A549 (cell line): Measurements from ENCODE around the gene LRRC73. TPM values are rescaled to one million over a fixed set of nuclear protein-coding genes. Genes with fewer than 3 reads are reported as not detected.

Experiments
- ATAC-seq, 2 experiments: fragments of 200-7000 bp in 1 of 2; fragments of >200 bp in 1 of 2; cut with Nextera tagmentation in 1 of 2; cut with Tn5 transposase in 1 of 2; 3 replicates each; pipeline versions ENCODE4 v1.8.0 to v1.9.1; 2018 to 2020; ENCODE audit warnings: mild to moderate bottlenecking in 1 of 2, moderate library complexity in 1 of 2
- CTCF ChIA-PET: fragments of 300-600 bp; sonication (Branson Sonifier 250); formaldehyde crosslinking; extraction: SDS; loops from one replicate; lab custom pipeline; 2021; ENCODE audit warnings: antibody characterized with exemption, inconsistent platforms; lab: Yijun Ruan, JAX
- POLR2A ChIA-PET: fragments of 350-600 bp; formaldehyde crosslinking; extraction: SDS; loops from one replicate; lab custom pipeline; 2021; ENCODE audit warnings: antibody characterized with exemption, inconsistent platforms; lab: Yijun Ruan, JAX
- DNase-seq, 2 experiments: peaks; one replicate each; pipeline versions ENCODE4 v3.0.0 to v3.0.0-alpha.2; 2011 to 2016; ENCODE audit warnings: low read depth in 1 of 2, low spot score in 1 of 2
- FAIRE-seq: peaks from 2 replicates; lab custom pipeline; 2011; peaks lifted over from hg19 to GRCh38; lab: Jason Lieb, UNC
- H3K27ac ChIP-seq, 2 experiments: fragments of >200 bp; sonication (Bioruptor Twin); formaldehyde crosslinking; 3 replicates each; pipeline ENCODE4 v1.5.1; 2016 to 2017
- H3K4me1 ChIP-seq: fragments of >200 bp; sonication (Bioruptor Twin); formaldehyde crosslinking; 3 replicates; pipeline ENCODE4 v1.6.1; 2016
- H3K4me2 ChIP-seq: fragments of >200 bp; sonication (Bioruptor Twin); formaldehyde crosslinking; 3 replicates; pipeline ENCODE4 v1.6.1; 2016
- H3K4me3 ChIP-seq: fragments of >200 bp; sonication (Bioruptor Twin); formaldehyde crosslinking; 3 replicates; pipeline ENCODE4 v1.5.1; 2016
- H3K9me3 ChIP-seq: fragments of >200 bp; sonication (Bioruptor Twin); formaldehyde crosslinking; 3 replicates; pipeline ENCODE4 v1.6.1; 2016
- BCL3 ChIP-seq: fragments of >200 bp; sonication (Bioruptor Twin); formaldehyde crosslinking; IDR thresholded peaks from 3 replicates; pipeline ENCODE4 v1.6.1; 2016
- EHMT2 ChIP-seq: fragments of 200-600 bp; sonication (generic); IDR thresholded peaks from 2 replicates; pipeline ENCODE4 v1.6.1; 2016; ENCODE audit warnings: antibody characterized with exemption, low read depth, mild to moderate bottlenecking, moderate library complexity
- ELK1 ChIP-seq: fragments of 150-350 bp; IDR thresholded peaks from 2 replicates; pipeline ENCODE4 v1.6.1; 2014; ENCODE audit warnings: low read depth, mild to moderate bottlenecking, low read length
- EP300 ChIP-seq, 2 experiments: fragments of >200 bp; sonication (Bioruptor Twin); formaldehyde crosslinking; IDR thresholded peaks; 2 replicates in 1 of 2; 3 replicates in 1 of 2; pipeline ENCODE4 v1.6.1; 2016 to 2017
- FOXS1 ChIP-seq: fragments of 250-450 bp; sonication (Bioruptor Pico); IDR thresholded peaks from 2 replicates; pipeline ENCODE4 v1.5.0; 2020; ENCODE audit warnings: mild to moderate bottlenecking, moderate library complexity
- HOXB5 ChIP-seq: fragments of 250-450 bp; sonication (Bioruptor Pico); IDR thresholded peaks from 2 replicates; pipeline ENCODE4 v1.5.0; 2020; ENCODE audit warnings: mild to moderate bottlenecking, moderate library complexity
- JUN ChIP-seq, 2 experiments: fragments of >200 bp; sonication (Bioruptor Twin); formaldehyde crosslinking; IDR thresholded peaks; 2 replicates in 1 of 2; 3 replicates in 1 of 2; pipeline ENCODE4 v1.6.1; 2016 to 2017
- KDM1A ChIP-seq: fragments of 200-600 bp; sonication (generic); IDR thresholded peaks from 2 replicates; pipeline ENCODE4 v1.6.1; 2016; ENCODE audit warnings: low read depth, mild to moderate bottlenecking
- KDM5A ChIP-seq: fragments of 200-600 bp; sonication (generic); IDR thresholded peaks from 2 replicates; pipeline ENCODE4 v1.6.1; 2016; ENCODE audit warnings: antibody characterized with exemption, mild to moderate bottlenecking
- MAZ ChIP-seq: fragments of 150-350 bp; IDR thresholded peaks from 2 replicates; pipeline ENCODE4 v1.6.1; 2014; ENCODE audit warnings: antibody characterized with exemption, low read depth, low read length, borderline replicate concordance
- MYC ChIP-seq: IDR thresholded peaks from 2 replicates; pipeline ENCODE4 v1.6.1; 2012; ENCODE audit warnings: mild to moderate bottlenecking, inconsistent platforms, low read length, improper control_type of control experiment, borderline replicate concordance
- NFE2L2 ChIP-seq: fragments of 150-350 bp; conservative IDR thresholded peaks from 2 replicates; pipeline ENCODE4 v1.6.1; 2014; ENCODE audit warnings: low read length
- PBX3 ChIP-seq: IDR thresholded peaks from 2 replicates; pipeline ENCODE4 v1.6.1; 2012
- PHF8 ChIP-seq: fragments of 200-600 bp; sonication (generic); IDR thresholded peaks from 2 replicates; pipeline ENCODE4 v1.6.1; 2016; ENCODE audit warnings: low read depth, mild to moderate bottlenecking, antibody characterized with exemption, moderate library complexity, borderline replicate concordance
- POLR2A ChIP-seq: IDR thresholded peaks from 2 replicates; pipeline ENCODE4 v1.6.1; 2012; ENCODE audit warnings: mild to moderate bottlenecking, low read length
- POLR2AphosphoS2 ChIP-seq: conservative IDR thresholded peaks from 2 replicates; pipeline ENCODE4 v1.6.1; 2012; ENCODE audit warnings: low read length, improper control_type of control experiment, inconsistent platforms
- RAD21 ChIP-seq, 2 experiments: fragments of >200 bp in 1 of 2; sonication (Bioruptor Twin) in 1 of 2; formaldehyde crosslinking in 1 of 2; IDR thresholded peaks in 1 of 2; conservative IDR thresholded peaks in 1 of 2; 2 replicates in 1 of 2; 3 replicates in 1 of 2; pipeline ENCODE4 v1.6.1; 2012 to 2018; ENCODE audit warnings: inconsistent platforms in 1 of 2
- RFX5 ChIP-seq: fragments of 450-650 bp; IDR thresholded peaks from 2 replicates; pipeline ENCODE4 v1.7.1; 2014; ENCODE audit warnings: antibody characterized with exemption, mild to moderate bottlenecking, moderate library complexity
- SREBF2 ChIP-seq: fragments of 450-650 bp; IDR thresholded peaks from 2 replicates; pipeline ENCODE4 v1.6.1; 2014; ENCODE audit warnings: mild to moderate bottlenecking, moderate library complexity
- TFCP2L1 ChIP-seq: fragments of 250-450 bp; sonication (Bioruptor Pico); IDR thresholded peaks from 2 replicates; pipeline ENCODE4 v1.5.0; 2021; ENCODE audit warnings: mild to moderate bottlenecking
- TP53 ChIP-seq: fragments of 250-450 bp; sonication (Bioruptor Pico); IDR thresholded peaks from 2 replicates; pipeline ENCODE4 v1.5.0; 2021; ENCODE audit warnings: mild to moderate bottlenecking, moderate library complexity
- ZC3H11A ChIP-seq: fragments of 450-650 bp; IDR thresholded peaks from 2 replicates; pipeline ENCODE4 v1.6.1; 2014; ENCODE audit warnings: antibody characterized with exemption, mild to moderate bottlenecking
- ZFP36 ChIP-seq: fragments of 450-650 bp; IDR thresholded peaks from 2 replicates; pipeline ENCODE4 v1.6.1; 2014; ENCODE audit warnings: borderline replicate concordance; ENCODE audit not compliant: partially characterized antibody
- ZNF302 ChIP-seq: fragments of 250-450 bp; sonication (Bioruptor Pico); IDR thresholded peaks from 2 replicates; pipeline ENCODE4 v1.9.0; 2021; ENCODE audit warnings: inconsistent platforms, mild to moderate bottlenecking, moderate library complexity
- ZSCAN20 ChIP-seq: fragments of 250-450 bp; sonication (Bioruptor Pico); IDR thresholded peaks from 2 replicates; pipeline ENCODE4 v1.8.0; 2022; ENCODE audit warnings: mild to moderate bottlenecking, moderate library complexity
- WGBS: methylation state at CpG from one replicate; pipeline ENCODE4 v1.1.6; 2017; ENCODE audit errors: missing lambda C conversion rate; 5-methylcytosine and 5-hydroxymethylcytosine counted together
- polyA plus RNA-seq, 4 experiments: library from polyadenylated mRNA; depleted of rRNA in 3 of 4; stranded (reverse); fragments of >200 nt; fragmentation: RNase III in 1 of 4; extraction: RNeasy Plus Mini Kit Qiagen cat#74134 plus additional on column Dnase treatment in 1 of 4; gene quantifications; 2 replicates in 3 of 4; 3 replicates in 1 of 4; pipeline ENCODE4 v1.2.3, GENCODE V29; 2011 to 2017
- TF ChIP-seq, protein P1 (sequence below): IDR thresholded peaks from 2 replicates; pipeline ENCODE4 v1.6.1; 2012; ENCODE audit warnings: low read depth, borderline replicate concordance
- TF ChIP-seq, protein P2 (sequence below): IDR thresholded peaks from 2 replicates; pipeline ENCODE4 v1.6.1; 2012

LRRC73 gene
- polyA plus RNA-seq, 2 of the 4 experiments (the other 2 are of a cell fraction): 0.26 to 0.72 TPM

DNA sequence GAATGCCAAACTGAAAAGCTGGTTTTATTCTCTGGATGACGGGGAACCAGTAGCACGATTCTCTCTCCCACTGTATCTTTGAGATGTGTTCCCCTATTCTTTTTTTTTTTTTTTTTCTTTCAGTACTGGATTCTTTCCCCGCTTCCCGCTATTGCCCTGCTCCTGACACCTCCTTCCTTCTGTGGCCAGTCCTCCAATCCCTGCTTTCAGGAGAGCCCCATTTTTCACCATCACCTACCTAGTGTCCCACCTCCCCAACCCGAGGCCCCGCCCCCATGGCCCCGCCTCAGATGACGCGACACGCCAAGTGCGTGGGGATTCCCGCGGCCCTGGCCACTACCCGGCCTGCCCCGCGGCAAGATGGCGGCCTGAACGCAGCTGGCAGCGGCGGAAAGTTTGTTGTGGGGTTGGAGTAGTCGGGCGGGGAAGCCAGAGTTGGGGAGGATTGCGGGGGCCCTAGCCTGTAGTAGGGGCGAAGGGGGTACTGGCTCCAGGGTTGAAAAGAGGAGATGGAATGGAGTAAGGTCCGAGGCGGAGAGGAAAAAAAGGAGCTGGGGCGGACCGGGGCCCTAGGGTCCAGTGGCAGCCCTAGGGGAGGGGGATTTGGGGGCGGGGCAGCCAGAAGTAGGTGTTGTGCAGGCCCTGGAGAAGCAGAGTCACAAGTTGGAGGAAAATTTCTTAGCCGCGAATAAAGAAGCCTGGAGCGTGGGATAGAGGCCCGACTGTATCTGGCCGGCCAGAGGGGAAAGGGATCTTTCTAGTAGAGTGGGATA is 32.7 kb downstream of the LRRC73 start, which contains the start of gene TJAP1:
Gene TJAP1, plus strand, starts transcription at position 336 of the 773 bp plus-strand sequence. CDS start 21,432 bp downstream, outside the sequence.
- CTCF ChIA-PET: interaction anchor here (0.6 to 1.7 kb wide), 3 partner anchors 15 to 29 kb away, joined by 3 to 4 read pairs (median 3); no protein-coding TSS in a partner anchor
- Histone ChIP-seq H3K4me3 (peak within 1 kb of the TSS; percentile 83), H3K4me1 (peaks cover 22% of the 10 kb centered on the region; the same call in 2 of the 3 replicates), H3K9me3 (no peaks in the 10 kb centered on the region), H3K27ac (peak within 1 kb of the TSS; percentile 84 to 98), H3K4me2 (peak within 1 kb of the TSS; percentile 100)
- FAIRE-seq: no peak
- TF ChIP-seq HOXB5 (CRISPR knock-in tag): no peak
- TF ChIP-seq KDM5A: peak; percentile 84
- TF ChIP-seq TFCP2L1 (CRISPR knock-in tag): no peak
- no peak for TF ChIP-seq ZFP36
- TF ChIP-seq, protein P1, sequence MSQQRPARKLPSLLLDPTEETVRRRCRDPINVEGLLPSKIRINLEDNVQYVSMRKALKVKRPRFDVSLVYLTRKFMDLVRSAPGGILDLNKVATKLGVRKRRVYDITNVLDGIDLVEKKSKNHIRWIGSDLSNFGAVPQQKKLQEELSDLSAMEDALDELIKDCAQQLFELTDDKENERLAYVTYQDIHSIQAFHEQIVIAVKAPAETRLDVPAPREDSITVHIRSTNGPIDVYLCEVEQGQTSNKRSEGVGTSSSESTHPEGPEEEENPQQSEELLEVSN: no peak
- no peak for TF ChIP-seq MYC
- TF ChIP-seq, protein P2, sequence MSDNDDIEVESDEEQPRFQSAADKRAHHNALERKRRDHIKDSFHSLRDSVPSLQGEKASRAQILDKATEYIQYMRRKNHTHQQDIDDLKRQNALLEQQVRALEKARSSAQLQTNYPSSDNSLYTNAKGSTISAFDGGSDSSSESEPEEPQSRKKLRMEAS: 0 out of 2 replicates have a peak, but pooled peaks have one; percentile 33
- TF ChIP-seq TP53 (CRISPR knock-in tag): no peak
- TF ChIP-seq FOXS1 (CRISPR knock-in tag): no peak
- peak in 1 of 2 experiments; percentile 65; a peak in 1 of 5 replicates for TF ChIP-seq JUN (IDR thresholded peaks at IDR 0.05)
- TF ChIP-seq RAD21 (conservative IDR thresholded peaks at IDR 0.05 in 1 of 2, IDR thresholded peaks at IDR 0.05 in 1 of 2): no peak
- TF ChIP-seq MAZ: no peak
- no peak for TF ChIP-seq EHMT2
- no peak for TF ChIP-seq NFE2L2
- TF ChIP-seq POLR2A: peak; percentile 75
- TF ChIP-seq ZSCAN20 (CRISPR knock-in tag): no peak
- no peak for TF ChIP-seq RFX5
- TF ChIP-seq SREBF2: no peak
- no peak for TF ChIP-seq BCL3
- TF ChIP-seq ZNF302 (CRISPR knock-in tag): no peak
- TF ChIP-seq PHF8: peak; percentile 83; the same call in 1 of the 2 replicates
- WGBS: 8% methylated on average over 9 of the region's 34 CpGs
- DNase-seq: peak; percentile 69 to 84
- POLR2A ChIA-PET: interaction anchor here (0.5 to 1.2 kb wide), 7 partner anchors 9 to 695 kb away, joined by 3 to 5 read pairs (median 3); partner anchors contain the start of genes ABCC10 and ZNF318
- ATAC-seq: peak; percentile 99 to 100

GRCh38 chr6:43476746-43477145 is 33.4 kb downstream of the LRRC73 start:
- no peaks in the 10 kb centered on the region for H3K9me3 ChIP-seq
- H3K4me3 ChIP-seq: peak overlapping the region; percentile 83
- CTCF ChIA-PET: interaction anchor here (1.7 kb wide), 1 partner anchor 29 kb away, joined by 3 read pairs; no protein-coding TSS in a partner anchor
- no peak for FAIRE-seq
- DNase-seq: no peak
- peak overlapping the region; percentile 84 to 98 for H3K27ac ChIP-seq
- WGBS: 47% methylated on average over 2 of the region's 2 CpGs
- H3K4me2 ChIP-seq: peak overlapping the region; percentile 100
- no peak for TF ChIP-seq TFCP2L1 (CRISPR knock-in tag)
- TF ChIP-seq, protein P1: no peak
- no peak for TF ChIP-seq ZNF302 (CRISPR knock-in tag)
- TF ChIP-seq HOXB5 (CRISPR knock-in tag): no peak
- TF ChIP-seq KDM1A: no peak
- TF ChIP-seq EP300 (IDR thresholded peaks at IDR 0.05): no peak
- TF ChIP-seq PHF8: no peak
- no peak for TF ChIP-seq ZC3H11A
- no peak for TF ChIP-seq NFE2L2
- TF ChIP-seq PBX3: no peak
- no peak for TF ChIP-seq JUN (IDR thresholded peaks at IDR 0.05)
- TF ChIP-seq ELK1: no peak
- TF ChIP-seq MAZ: no peak
- no peak for TF ChIP-seq POLR2AphosphoS2
- no peak for TF ChIP-seq ZSCAN20 (CRISPR knock-in tag)
- H3K4me1 ChIP-seq: peaks cover 20% of the 10 kb centered on the region; the same call in 2 of the 3 replicates
- POLR2A ChIA-PET: interaction anchor here (0.7 to 1.2 kb wide), 4 partner anchors 10 to 528 kb away, joined by 3 to 5 read pairs (median 4); partner anchors contain the start of gene ABCC10
- peak; percentile 45 to 69; a peak in 4 of 6 replicates for ATAC-seq
